ENCODE results near the gene SLC17A9.

DNA sequence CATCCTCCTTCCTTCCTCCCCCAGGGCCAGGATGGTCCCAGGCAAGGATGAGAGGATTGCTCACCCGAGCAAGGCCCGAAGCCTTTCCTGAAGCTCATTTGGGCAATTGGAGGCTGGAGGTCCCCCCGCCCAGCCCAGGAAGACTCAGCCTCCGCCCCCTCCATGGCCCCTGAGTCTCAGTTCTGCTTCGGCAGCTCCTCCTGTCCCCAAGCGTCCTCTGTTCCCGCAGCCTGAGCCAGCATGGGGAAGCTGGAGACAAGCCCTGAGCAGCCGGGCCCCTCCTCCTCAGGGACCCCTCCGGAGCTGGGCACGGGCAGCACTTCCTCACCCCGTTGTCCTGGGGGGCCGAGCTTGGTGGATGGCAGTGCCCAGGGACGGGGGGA, 26.0 kb downstream of the SLC17A9 start:
- TF ChIP-seq CTCF (IDR thresholded peaks at IDR 0.05) (no peak), TCF7L2 (IDR thresholded peaks at IDR 0.05; ENCODE audit: low read depth, low read length) (no peak), REST (IDR thresholded peaks at IDR 0.05; ENCODE audit: insufficient read depth in 1 of 2, low read depth in 2 of 2, low read length in 1 of 2) (no peak), POLR2AphosphoS5 (IDR thresholded peaks at IDR 0.05; ENCODE audit: low read depth, low read length) (no peak)

All from Panc1 (cell line).